T-cell (primary cell): ENCODE measurements around the gene TC2N. TPM values are rescaled to one million over a fixed set of nuclear protein-coding genes. Genes with fewer than 3 reads are reported as not detected.

Experiments used
- ATAC-seq, 4 experiments: fragments of 200-7000 bp in 3 of 4; fragments of 150-1000 bp in 1 of 4; cut with Tn5 transposase; replicated peaks in 1 of 4; 1 replicate in 3 of 4; 2 replicates in 1 of 4; pipeline ENCODE4 v1.10.0; 2021; ENCODE audit warnings: moderate library complexity in 3 of 4, mild to moderate bottlenecking in 2 of 4, moderate number of reproducible peaks in 1 of 4
- CTCF ChIA-PET, 2 donors: fragments of 300-600 bp; sonication (Branson Sonifier 250); formaldehyde crosslinking; loops; one replicate each; lab custom pipeline; 2022; ENCODE audit warnings: antibody characterized with exemption in 2 of 2; lab: Charles Lee
- POLR2A ChIA-PET, 2 donors: fragments of 300-600 bp; sonication (Branson Sonifier 250); formaldehyde crosslinking; loops; one replicate each; lab custom pipeline; 2022; ENCODE audit warnings: antibody characterized with exemption in 2 of 2; lab: Charles Lee
- DNase-seq, 35 experiments: peaks; one replicate each; pipeline versions ENCODE4 v3.0.0 to v3.0.0-alpha.2; 2013 to 2023
- H3K27ac ChIP-seq: one replicate; pipeline ENCODE4 v1.5.1; 2013; ENCODE audit warnings: low read length
- H3K27me3 ChIP-seq, 2 experiments: replicated peaks in 1 of 2; 1 replicate in 1 of 2; 2 replicates in 1 of 2; pipeline versions ENCODE4 v1.6.1 to v1.7.0; 2013; ENCODE audit warnings: low read length in 1 of 2, mixed read lengths in 1 of 2; ENCODE audit not compliant: control insufficient read depth in 2 of 2, insufficient read depth in 2 of 2; ENCODE audit errors: extremely low read depth in 1 of 2
- H3K36me3 ChIP-seq, 2 donors: 1 replicate in 1 of 2; 2 replicates in 1 of 2; pipeline versions ENCODE4 v1.6.1 to v1.7.0; 2013; ENCODE audit warnings: low read length in 1 of 2; ENCODE audit not compliant: control insufficient read depth in 2 of 2, insufficient read depth in 1 of 2; ENCODE audit errors: extremely low read depth in 1 of 2
- H3K4me1 ChIP-seq, 2 experiments: 1 replicate in 1 of 2; 2 replicates in 1 of 2; pipeline versions ENCODE4 v1.6.1 to v1.7.0; 2013; ENCODE audit warnings: low read length in 2 of 2, mixed read lengths in 1 of 2; ENCODE audit not compliant: insufficient read depth in 2 of 2, control insufficient read depth in 1 of 2; ENCODE audit errors: extremely low read depth in 1 of 2
- H3K4me3 ChIP-seq, 2 donors: 1 replicate in 1 of 2; 2 replicates in 1 of 2; pipeline versions ENCODE4 v1.5.1 to v1.7.0; 2013; ENCODE audit warnings: mild to moderate bottlenecking in 2 of 2, low read length in 1 of 2, moderate library complexity in 1 of 2; ENCODE audit not compliant: control insufficient read depth in 1 of 2; ENCODE audit errors: extremely low read depth in 1 of 2
- H3K9me3 ChIP-seq: 2 replicates; pipeline ENCODE4 v1.7.0; 2013
- H3K27ac Mint-ChIP-seq, 2 donors: one replicate each; pipeline ENCODE4 v1.8.0; 2020 to 2021; ENCODE audit warnings: mild to moderate bottlenecking in 2 of 2, mixed read lengths in 2 of 2
- H3K27me3 Mint-ChIP-seq, 2 donors: one replicate each; pipeline ENCODE4 v1.8.0; 2021 to 2022; ENCODE audit warnings: mixed read lengths in 2 of 2
- H3K36me3 Mint-ChIP-seq: one replicate; pipeline ENCODE4 v1.8.0; 2021; ENCODE audit warnings: mixed read lengths
- H3K4me1 Mint-ChIP-seq, 3 donors: one replicate each; pipeline ENCODE4 v1.8.0; 2020 to 2022; ENCODE audit warnings: mixed read lengths in 3 of 3, mild to moderate bottlenecking in 1 of 3
- H3K4me3 Mint-ChIP-seq, 3 donors: one replicate each; pipeline ENCODE4 v1.8.0; 2020 to 2022; ENCODE audit warnings: mild to moderate bottlenecking in 3 of 3, mixed read lengths in 3 of 3, moderate library complexity in 3 of 3
- H3K9me3 Mint-ChIP-seq, 3 donors: one replicate each; pipeline ENCODE4 v1.8.0; 2020 to 2022; ENCODE audit warnings: mixed read lengths in 3 of 3
- WGBS: methylation state at CpG from one replicate; pipeline ENCODE4 v1.1.5; 2013; ENCODE audit warnings: missing lambda C conversion rate; ENCODE audit not compliant: insufficient coverage; 5-methylcytosine and 5-hydroxymethylcytosine counted together
- total RNA-seq, 35 experiments: library from RNA in 6 of 35; stranded (reverse) in 6 of 35; fragments of 120-200 nt in 1 of 35; gene quantifications; one replicate each; pipeline versions ENCODE4 v1.2.1 to v1.2.4 and lab custom pipeline; 2013 to 2026

TC2N gene
- total RNA-seq, result 100 to 1,000 TPM; 203 to 274 (median 243) TPM
- 315 TPM for total RNA-seq (2013)
- 29.5 to 598 (median 286) reads per million in 29 experiments for total RNA-seq (lab: John Stamatoyannopoulos, UW)

DNA sequence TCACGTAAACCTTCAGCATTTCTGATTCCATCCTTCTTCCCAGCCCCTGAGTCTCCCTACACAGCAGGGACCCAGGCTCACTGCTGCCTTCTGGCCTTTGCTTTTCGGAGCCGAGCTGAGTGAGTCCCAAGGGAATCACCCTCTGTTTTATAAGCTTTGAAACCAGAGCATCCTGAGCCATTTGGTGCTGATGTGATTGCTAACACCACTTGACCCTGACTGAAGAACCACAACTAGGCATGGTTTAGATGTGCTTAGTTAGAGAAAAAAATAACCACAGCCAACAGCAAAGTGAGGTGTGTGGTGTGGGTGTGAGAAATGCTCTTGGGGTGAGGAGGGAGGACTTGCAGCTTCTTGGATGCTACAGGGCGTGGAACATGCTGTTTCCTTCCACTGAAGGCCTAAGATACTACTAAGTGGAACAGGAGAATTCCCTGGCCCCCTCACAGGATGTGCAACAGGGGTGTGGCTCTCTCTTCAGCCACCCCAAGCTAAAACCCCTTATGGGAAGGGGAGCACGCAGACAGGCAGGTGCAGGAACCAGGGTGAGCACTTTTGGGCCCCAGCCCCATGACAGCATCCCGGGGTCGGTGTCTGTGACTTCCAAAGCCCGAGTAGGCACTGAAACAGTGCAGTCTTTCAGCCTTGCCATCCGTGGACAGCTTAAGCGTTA lies at the start of gene TC2N:
TC2N (minus strand) TSS at position 221 of the 673 bp plus-strand sequence. CDS start 53,767 bp downstream, outside the sequence.
- Histone ChIP-seq H3K27me3 (no peaks in the 10 kb centered on the region), H3K4me3 (peak within 1 kb of the TSS; percentile 67 to 83)

DNA sequence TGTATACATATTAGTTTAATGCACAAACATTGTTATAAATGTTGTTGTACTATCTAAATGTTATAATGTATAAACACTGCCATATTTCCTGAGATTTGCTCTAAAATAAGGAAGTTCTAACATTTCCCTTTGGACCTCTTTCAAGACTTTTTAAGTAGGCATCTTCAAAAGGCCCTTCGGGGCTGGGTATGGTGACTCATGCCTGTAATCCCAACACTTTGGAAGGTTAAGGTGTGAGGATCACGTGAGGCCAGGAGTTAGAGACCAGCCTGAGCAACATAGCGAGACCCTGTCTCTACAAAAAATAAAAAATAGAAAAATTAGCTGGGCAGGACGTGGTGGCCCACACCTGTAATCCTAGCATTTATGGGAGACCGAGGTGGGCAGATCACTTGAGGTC lies 44.7 kb upstream of the TC2N start:
- Mint-ChIP-seq H3K4me1 (peaks cover 22 to 25% (median 23%) of the 10 kb centered on the region in 3 donors), H3K27ac (no peak overlapping the region), H3K27me3 (no peaks in the 10 kb centered on the region), H3K36me3 (no peaks in the 10 kb centered on the region), H3K9me3 (peaks cover 0 to 3% (median 0%) of the 10 kb centered on the region in 3 donors), H3K4me3 (peak overlapping the region in 1 of 3 donors; percentile 18)
- Histone ChIP-seq H3K9me3 (no peaks in the 10 kb centered on the region), H3K27me3 (no peaks in the 10 kb centered on the region), H3K4me3 (no peak overlapping the region), H3K4me1 (peaks cover 2 to 5% of the 10 kb centered on the region in 2 experiments), H3K36me3 (no peaks in the 10 kb centered on the region), H3K27ac (no peak overlapping the region)
- ChIA-PET CTCF (interaction anchor here (0.6 to 2.0 kb wide), 14 partner anchors 10 to 262 kb away, joined by 3 to 13 read pairs (median 4); partner anchors contain the start of gene TC2N (in 1 of the 2)), POLR2A (interaction anchor here in 1 of 2 donors (0.6 kb wide), 1 partner anchor 165 kb away, joined by 3 read pairs; no protein-coding TSS in a partner anchor)
- DNase-seq (no peak), ATAC-seq (no peak)
- WGBS, result no CpG with 5 or more reads among the region's 5 CpGs

More for the DNA sequence above, at the start of gene TC2N:
- DNase-seq, result peak in 34 of 35 experiments; percentile 31 to 78 (median 56)
- Mint-ChIP-seq H3K27me3 (no peaks in the 10 kb centered on the region), H3K36me3 (peaks cover 30% of the 10 kb centered on the region), H3K27ac (peak within 1 kb of the TSS; percentile 100), H3K4me3 (peak within 1 kb of the TSS; percentile 86 to 97 (median 97)), H3K4me1 (peaks cover 83 to 88% (median 85%) of the 10 kb centered on the region in 3 donors), H3K9me3 (no peaks in the 10 kb centered on the region)
- ChIA-PET POLR2A (interaction anchor here (0.5 to 0.9 kb wide), 3 partner anchors 9 to 357 kb away, joined by 3 to 4 read pairs (median 3); no protein-coding TSS in a partner anchor), CTCF (interaction anchor here (1.1 to 1.7 kb wide), 3 partner anchors 9 to 44 kb away, joined by 3 to 13 read pairs (median 4); no protein-coding TSS in a partner anchor)
- WGBS, result 29% methylated on average over 6 of the region's 10 CpGs
- peak within 1 kb of the TSS; percentile 90 for H3K27ac ChIP-seq
- no peaks in the 10 kb centered on the region for H3K9me3 ChIP-seq
- peaks cover 0 to under 1% of the 10 kb centered on the region in 2 donors for H3K36me3 ChIP-seq
- ATAC-seq, result peak; percentile 50 to 62 (median 54)
- peaks cover 64 to 80% of the 10 kb centered on the region in 2 experiments for H3K4me1 ChIP-seq

DNA sequence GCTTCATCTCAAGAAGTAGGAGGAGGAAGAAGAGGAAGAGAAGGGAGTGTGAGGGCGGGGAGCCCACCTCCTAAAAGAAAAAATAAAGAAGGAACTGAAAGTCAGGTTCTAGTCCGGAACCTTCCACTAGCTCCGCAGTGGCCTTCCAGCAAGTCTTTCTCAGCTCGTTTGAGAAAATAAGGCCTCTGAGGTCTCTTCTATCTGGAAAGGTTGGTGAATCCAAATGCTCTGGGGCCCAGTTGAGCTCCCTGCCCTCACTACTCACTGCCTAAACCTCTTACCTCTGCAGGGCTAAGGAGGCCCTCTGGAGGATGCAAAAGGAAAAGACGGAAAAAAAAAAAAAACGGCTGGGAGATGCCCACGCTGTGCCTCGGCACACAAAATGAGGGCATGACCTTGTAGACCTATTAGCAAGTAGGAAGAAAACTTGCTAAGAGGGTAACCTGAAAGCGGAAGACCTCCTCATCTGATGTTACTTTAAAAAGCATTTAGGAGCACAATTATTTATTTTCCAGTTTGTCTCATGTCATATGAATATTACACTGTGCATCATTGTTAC lies 44.2 kb upstream of the TC2N start:
- WGBS, result 38% methylated on average over 6 of the region's 9 CpGs
- peak; percentile 9 to 73 (median 39) for DNase-seq

GRCh38 chr14:91910196-91910595 lies 42.9 kb upstream of the TC2N start:
- WGBS, result no CpG with 5 or more reads among the region's 9 CpGs
- H3K4me3 Mint-ChIP-seq, result peak overlapping the region in 1 of 3 donors; percentile 32
- H3K27me3 Mint-ChIP-seq, result no peaks in the 10 kb centered on the region
- Histone ChIP-seq H3K27me3 (peaks cover 0 to 7% of the 10 kb centered on the region in 2 experiments), H3K4me1 (peaks cover 2 to 10% of the 10 kb centered on the region in 2 experiments), H3K9me3 (no peaks in the 10 kb centered on the region), H3K27ac (no peak overlapping the region), H3K36me3 (no peaks in the 10 kb centered on the region), H3K4me3 (no peak overlapping the region)
- H3K4me1 Mint-ChIP-seq, result peaks cover 22 to 25% (median 23%) of the 10 kb centered on the region in 3 donors
- no peaks in the 10 kb centered on the region for H3K9me3 Mint-ChIP-seq
- ChIA-PET POLR2A (no interaction called here), CTCF (interaction anchor here (1.0 to 2.0 kb wide), 9 partner anchors 11 to 409 kb away, joined by 3 to 13 read pairs (median 5); partner anchors contain the start of gene TC2N (in 1 of the 2))
- peak overlapping the region in 1 of 2 donors; percentile 36 for H3K27ac Mint-ChIP-seq
- ATAC-seq, result no peak
- DNase-seq, result no peak
- no peaks in the 10 kb centered on the region for H3K36me3 Mint-ChIP-seq

More for the DNA sequence above, 44.2 kb upstream of the TC2N start:
- ATAC-seq, result peak; percentile 83 to 98 (median 94)
- H3K4me1 Mint-ChIP-seq, result peaks cover 22 to 25% (median 23%) of the 10 kb centered on the region in 3 donors
- H3K4me3 Mint-ChIP-seq, result peak overlapping the region in 1 of 3 donors; percentile 18
- Histone ChIP-seq H3K4me3 (no peak overlapping the region), H3K27me3 (peaks cover 0 to 1% of the 10 kb centered on the region in 2 experiments), H3K4me1 (peaks cover 2 to 6% of the 10 kb centered on the region in 2 experiments), H3K36me3 (no peaks in the 10 kb centered on the region), H3K27ac (no peak overlapping the region), H3K9me3 (no peaks in the 10 kb centered on the region)
- peaks cover 0 to 3% (median 0%) of the 10 kb centered on the region in 3 donors for H3K9me3 Mint-ChIP-seq
- ChIA-PET POLR2A (interaction anchor here (0.5 to 0.7 kb wide), 3 partner anchors 165 to 838 kb away, joined by 3 read pairs; no protein-coding TSS in a partner anchor), CTCF (interaction anchor here (0.5 to 2.0 kb wide), 50 partner anchors 10 to 593 kb away, joined by 3 to 13 read pairs (median 4); partner anchors contain the start of gene TC2N (in 2 of the 2))
- H3K36me3 Mint-ChIP-seq, result no peaks in the 10 kb centered on the region
- H3K27me3 Mint-ChIP-seq, result no peaks in the 10 kb centered on the region
- H3K27ac Mint-ChIP-seq, result peak overlapping the region; percentile 62 to 88

GRCh38 chr14:91906374-91906773 lies 39.0 kb upstream of the TC2N start:
- Mint-ChIP-seq H3K27ac (no peak overlapping the region), H3K36me3 (no peaks in the 10 kb centered on the region), H3K4me3 (no peak overlapping the region), H3K27me3 (no peaks in the 10 kb centered on the region), H3K4me1 (peaks cover 19 to 24% (median 20%) of the 10 kb centered on the region in 3 donors), H3K9me3 (no peaks in the 10 kb centered on the region)
- WGBS, result 100% methylated on average over 1 of the region's 2 CpGs
- peaks cover 0 to 10% of the 10 kb centered on the region in 2 experiments for H3K27me3 ChIP-seq
- no peaks in the 10 kb centered on the region for H3K9me3 ChIP-seq
- ChIA-PET POLR2A (no interaction called here), CTCF (interaction anchor here in 1 of 2 donors (0.6 kb wide), 1 partner anchor 39 kb away, joined by 5 read pairs; no protein-coding TSS in a partner anchor)
- H3K4me3 ChIP-seq, result no peak overlapping the region
- ATAC-seq (no peak), DNase-seq (no peak)
- peaks cover under 1 to 7% of the 10 kb centered on the region in 2 experiments for H3K4me1 ChIP-seq
- H3K36me3 ChIP-seq, result no peaks in the 10 kb centered on the region
- H3K27ac ChIP-seq, result no peak overlapping the region
